Retinal pigment epithelial cell (primary cell): ENCODE data around the gene SLBP.

Experiments
- DNase-seq: peaks from one replicate; pipeline ENCODE4 v3.0.0-alpha.2; 2010; ENCODE audit warnings: low read depth
- H3K4me3 ChIP-seq: 2 replicates; pipeline ENCODE4 v1.5.1; 2011; ENCODE audit warnings: mild to moderate bottlenecking, low read length, control low read depth, moderate library complexity
- TF ChIP-seq, protein P1 (sequence below): conservative IDR thresholded peaks from 2 replicates; pipeline ENCODE4 v1.5.1; 2011; ENCODE audit warnings: low read depth, low read length, control low read depth, inconsistent platforms

Gene SLBP

DNA sequence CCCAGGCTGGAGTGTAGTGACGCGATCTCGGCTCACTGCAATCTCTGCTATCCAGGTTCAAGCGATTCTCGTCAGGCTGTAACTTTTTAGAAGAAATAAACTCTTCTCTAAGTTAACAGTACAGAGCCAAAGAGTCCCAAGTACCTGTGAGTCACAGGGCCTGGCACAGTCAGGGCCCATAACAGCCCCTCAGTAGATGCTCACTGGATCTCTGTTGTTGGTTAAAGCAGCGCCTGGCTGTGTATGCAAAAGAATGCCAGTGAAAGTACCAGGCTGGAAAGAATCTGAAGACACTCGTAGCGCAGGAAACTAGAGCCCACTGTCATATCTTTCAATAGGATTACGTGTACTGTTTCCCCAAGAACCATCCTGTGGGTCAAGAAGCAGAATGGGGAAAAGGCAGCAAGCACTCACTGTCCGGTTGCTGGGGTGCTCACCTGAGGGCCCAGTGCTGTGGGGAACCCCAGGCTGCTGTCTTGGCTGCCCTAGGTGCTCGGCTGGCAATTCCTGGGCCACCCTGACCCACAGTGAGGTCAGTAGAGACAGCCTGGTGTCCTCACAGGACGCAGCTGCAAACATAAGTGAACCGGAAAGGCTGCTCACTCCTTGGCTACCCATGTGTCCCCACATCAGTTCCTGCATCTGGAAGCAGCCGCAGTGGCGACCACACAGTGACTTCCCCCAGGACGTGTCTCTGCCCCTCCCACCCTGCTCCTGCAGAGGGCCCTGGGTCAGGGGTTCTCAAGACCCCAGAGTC, 3.1 kb upstream of the SLBP start:
- no peak overlapping the region for H3K4me3 ChIP-seq
- DNase-seq: no peak
- TF ChIP-seq, protein P1, sequence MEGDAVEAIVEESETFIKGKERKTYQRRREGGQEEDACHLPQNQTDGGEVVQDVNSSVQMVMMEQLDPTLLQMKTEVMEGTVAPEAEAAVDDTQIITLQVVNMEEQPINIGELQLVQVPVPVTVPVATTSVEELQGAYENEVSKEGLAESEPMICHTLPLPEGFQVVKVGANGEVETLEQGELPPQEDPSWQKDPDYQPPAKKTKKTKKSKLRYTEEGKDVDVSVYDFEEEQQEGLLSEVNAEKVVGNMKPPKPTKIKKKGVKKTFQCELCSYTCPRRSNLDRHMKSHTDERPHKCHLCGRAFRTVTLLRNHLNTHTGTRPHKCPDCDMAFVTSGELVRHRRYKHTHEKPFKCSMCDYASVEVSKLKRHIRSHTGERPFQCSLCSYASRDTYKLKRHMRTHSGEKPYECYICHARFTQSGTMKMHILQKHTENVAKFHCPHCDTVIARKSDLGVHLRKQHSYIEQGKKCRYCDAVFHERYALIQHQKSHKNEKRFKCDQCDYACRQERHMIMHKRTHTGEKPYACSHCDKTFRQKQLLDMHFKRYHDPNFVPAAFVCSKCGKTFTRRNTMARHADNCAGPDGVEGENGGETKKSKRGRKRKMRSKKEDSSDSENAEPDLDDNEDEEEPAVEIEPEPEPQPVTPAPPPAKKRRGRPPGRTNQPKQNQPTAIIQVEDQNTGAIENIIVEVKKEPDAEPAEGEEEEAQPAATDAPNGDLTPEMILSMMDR: no peak

DNA sequence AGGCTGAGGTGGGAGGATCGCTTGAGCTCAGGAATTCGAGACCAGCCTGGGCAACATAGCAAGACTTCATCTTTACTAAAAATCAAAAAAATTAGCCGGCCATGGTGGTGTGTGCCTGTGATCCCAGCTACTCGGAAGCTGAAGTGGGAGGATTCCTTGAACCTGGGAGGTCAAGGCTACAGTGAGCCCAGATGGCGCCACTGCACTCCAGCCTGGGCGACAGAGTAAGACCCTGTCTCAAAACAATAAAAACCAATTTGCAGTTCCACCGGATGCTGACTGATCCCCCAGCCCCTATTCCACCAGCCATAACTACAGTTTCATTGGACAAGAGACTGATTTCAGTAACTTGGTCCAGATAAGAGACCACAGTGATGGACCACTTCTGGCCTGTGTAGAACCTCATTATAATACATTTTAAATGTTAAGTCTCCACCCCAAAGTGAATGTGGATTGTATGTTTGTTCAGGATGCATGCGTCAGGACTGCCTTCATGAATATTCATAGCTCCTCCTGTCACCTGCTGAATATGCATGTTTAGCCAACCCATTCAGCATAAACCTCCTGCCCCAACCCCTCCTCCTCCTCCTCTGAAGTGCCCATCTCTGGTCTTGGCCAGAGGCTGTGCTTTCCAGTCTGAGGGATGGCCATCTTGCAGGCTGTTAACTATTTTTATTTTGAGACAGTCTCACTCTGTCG, 2.3 kb upstream of the SLBP start:
- no peak overlapping the region for H3K4me3 ChIP-seq
- no peak for DNase-seq
- TF ChIP-seq, protein P1: no peak

DNA sequence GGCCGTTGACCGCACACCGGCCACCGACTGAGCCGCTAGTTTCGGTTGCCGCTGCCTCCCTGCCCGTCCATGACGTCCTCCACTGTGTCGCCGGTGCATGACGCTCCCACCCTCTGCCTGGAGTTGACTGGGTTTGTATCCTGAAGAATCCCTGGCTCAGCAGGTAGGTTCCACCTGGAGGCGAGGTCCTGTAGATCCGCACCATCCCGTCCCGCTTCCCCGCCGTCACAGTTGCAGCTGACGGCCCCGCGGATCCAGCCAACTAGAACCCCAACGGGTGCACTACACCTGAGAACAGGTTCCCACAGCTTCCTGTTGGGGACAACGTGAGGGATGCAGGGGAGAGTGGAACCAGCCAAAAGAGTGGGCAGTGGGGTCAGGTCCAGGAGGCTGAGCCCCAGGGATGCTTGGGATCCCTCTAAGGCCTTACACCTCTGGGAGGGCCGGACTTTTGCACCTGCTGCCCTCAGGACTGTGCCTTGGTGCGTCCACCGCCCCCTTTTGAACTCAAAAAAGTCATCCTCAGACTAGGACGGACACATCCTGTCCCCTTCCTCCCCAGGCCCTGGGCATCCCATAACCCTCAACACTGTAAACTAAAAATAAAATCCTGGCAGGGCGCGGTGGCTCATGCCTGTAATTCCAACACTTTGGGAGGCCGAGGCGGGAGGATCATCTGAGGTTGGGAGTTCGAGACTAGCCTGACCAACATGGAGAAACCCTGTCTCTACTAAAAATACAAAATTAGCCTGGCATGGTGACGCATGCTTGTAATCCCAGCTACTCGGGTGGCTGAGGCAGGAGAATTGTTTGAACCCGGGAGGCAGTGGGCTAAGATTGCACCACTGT, 1.1 kb upstream of the SLBP start:
- TF ChIP-seq, protein P1: no peak
- peak overlapping the region; percentile 67 for H3K4me3 ChIP-seq
- DNase-seq: no peak

DNA sequence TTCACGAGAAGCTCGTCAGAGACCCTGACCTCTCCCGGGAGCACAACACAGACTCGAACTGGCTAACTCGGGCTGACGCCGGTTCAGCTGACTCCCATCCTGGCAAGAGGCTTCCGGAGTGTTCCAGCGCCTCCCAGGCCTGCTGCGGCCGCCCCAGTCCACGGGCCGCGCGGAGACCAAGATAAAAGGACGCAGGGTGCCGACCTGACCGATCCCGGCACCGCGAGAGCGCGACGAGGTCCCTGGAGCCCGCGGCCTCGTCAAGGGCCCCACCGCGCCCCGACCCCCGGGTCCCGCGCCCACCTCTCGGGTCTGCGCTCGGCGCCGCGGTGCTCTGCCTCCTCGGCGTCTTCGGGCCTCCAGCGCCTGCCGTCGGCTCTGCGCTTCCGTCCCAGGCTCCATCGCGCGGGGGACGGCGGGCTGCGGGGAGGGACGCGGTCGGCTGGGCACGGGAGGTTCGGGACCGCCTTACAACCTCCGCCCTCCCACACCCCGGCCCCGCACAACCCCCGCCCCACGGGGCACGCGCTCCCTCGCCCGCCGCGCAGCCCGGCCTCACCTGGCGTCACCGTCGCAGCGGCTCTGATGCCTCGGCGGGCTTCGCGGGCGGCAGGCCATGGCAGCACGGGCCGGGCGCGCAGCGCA, 426 bp downstream of the SLBP start:
- TF ChIP-seq, protein P1: no peak
- no peak for DNase-seq
- H3K4me3 ChIP-seq: peak overlapping the region; percentile 89

DNA sequence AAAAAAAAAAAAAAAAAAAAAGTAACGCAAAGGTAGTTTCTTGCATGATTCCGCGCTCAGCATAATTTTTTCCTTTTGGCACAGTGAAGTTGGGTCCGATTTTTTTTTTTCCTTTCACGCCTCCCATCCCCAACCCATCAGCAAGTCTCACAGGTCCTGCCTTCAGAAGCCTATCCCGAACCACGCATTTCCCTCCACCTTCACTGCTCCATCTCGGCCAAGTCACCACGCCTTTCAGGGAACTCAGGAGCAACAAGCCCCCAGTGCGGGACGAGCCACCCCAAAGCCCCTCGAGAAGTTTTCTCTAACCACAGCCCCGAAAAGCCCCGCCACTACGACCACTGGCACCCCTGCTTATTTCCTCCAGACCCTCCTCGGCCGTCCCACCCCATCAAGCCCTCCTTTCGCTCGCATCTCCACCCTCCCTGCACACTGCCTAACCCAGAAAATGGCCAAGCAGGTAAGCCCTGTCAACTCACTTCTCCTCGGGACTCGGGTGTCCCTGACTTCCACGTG, 1.0 kb downstream of the SLBP start:
- TF ChIP-seq, protein P1: no peak
- no peak for DNase-seq
- H3K4me3 ChIP-seq: peak overlapping the region; percentile 89

DNA sequence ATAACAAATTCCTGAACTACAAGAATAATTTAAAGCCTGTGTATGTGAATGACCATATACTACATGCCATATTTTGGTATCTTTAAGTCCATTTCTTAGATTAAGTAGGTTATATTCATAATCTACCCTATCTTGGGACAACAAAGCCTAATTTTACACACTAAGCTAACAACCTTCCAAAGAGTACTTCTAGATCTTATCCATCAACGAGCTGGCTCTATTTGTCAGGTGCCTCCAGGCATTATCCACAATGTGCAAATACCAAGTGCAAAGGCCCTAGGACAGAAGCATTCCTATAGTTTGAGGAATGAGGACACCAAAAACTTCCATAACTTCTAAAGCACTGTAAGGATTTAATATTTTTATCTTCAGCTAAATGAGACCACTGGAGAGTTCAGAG, 3.5 kb downstream of the SLBP start:
- TF ChIP-seq, protein P1: no peak
- H3K4me3 ChIP-seq: peak overlapping the region; percentile 19
- DNase-seq: no peak
